ENCODE measurements around the gene SIGLEC10.
"Not testable (repeated sequence)": the region's sequence is repeated elsewhere in the genome, so short reads cannot be mapped to it uniquely, and the experiment has no call there.

SIGLEC10 gene, protein sequence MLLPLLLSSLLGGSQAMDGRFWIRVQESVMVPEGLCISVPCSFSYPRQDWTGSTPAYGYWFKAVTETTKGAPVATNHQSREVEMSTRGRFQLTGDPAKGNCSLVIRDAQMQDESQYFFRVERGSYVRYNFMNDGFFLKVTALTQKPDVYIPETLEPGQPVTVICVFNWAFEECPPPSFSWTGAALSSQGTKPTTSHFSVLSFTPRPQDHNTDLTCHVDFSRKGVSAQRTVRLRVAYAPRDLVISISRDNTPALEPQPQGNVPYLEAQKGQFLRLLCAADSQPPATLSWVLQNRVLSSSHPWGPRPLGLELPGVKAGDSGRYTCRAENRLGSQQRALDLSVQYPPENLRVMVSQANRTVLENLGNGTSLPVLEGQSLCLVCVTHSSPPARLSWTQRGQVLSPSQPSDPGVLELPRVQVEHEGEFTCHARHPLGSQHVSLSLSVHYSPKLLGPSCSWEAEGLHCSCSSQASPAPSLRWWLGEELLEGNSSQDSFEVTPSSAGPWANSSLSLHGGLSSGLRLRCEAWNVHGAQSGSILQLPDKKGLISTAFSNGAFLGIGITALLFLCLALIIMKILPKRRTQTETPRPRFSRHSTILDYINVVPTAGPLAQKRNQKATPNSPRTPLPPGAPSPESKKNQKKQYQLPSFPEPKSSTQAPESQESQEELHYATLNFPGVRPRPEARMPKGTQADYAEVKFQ

GRCh38 chr19:51417107-51417809, at the start of gene SIGLEC10:
SIGLEC10 (minus strand) TSS chr19:51417642; CDS start chr19:51417581, 61 bp downstream.
- no peak for DNase-seq

- no peak for DNase-seq
Observed at GRCh38 chr19:51466723-51467122, 49.3 kb upstream of the SIGLEC10 start.

DNA sequence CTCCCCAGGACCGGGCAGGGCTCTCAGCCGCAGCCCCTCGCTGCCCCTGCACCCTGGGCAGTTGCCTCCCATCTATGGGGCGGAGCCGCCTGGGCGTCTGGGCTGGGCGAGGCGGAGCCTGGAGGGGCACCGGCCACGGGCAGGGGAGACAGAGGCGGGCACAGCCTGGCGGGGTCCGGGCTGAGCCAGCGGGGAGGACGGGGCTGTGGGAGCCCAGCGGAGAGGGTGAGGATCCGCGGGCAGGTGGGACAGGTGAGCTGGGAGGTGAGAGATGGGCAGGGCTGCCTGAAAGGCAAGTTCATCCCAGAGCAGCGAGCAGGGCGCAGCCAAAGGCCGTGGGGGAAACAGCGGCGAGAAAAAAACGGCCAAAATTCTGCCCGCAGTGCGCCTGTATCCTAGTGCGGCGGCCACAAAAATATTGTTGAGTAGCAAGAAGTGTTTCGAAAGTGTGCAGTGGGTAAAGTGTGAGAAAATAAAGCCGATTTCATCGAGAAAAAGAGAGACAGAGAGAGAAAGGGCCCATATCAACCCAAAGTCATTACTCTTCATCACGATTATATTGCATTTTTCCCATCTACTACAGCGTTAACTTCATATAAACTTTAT, 46.6 kb upstream of the SIGLEC10 start:
- not testable (repeated sequence) for DNase-seq

DNA sequence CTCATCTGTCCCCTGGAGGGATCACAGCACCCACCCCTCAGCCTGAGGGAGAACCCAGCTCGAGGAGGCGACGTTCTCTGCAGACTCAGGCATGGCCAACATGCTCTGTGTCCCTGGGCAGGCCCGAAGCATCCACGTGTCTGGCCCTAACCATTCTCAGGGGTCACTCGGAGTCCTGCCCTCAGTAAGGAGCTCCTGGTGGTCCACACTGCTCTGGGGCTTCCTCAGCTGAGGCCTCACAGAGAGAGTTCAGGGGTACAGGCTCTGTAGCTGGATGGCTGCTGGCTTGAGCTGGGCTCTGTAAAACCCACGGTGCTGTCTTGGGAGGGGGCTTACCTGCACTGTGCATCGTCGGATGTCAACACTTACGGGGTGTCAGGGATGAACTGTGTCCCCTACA, 45.2 kb upstream of the SIGLEC10 start:
- no peak for DNase-seq

GRCh38 chr19:51462276-51462675, 44.8 kb upstream of the SIGLEC10 start:
- no peak for DNase-seq

DNA sequence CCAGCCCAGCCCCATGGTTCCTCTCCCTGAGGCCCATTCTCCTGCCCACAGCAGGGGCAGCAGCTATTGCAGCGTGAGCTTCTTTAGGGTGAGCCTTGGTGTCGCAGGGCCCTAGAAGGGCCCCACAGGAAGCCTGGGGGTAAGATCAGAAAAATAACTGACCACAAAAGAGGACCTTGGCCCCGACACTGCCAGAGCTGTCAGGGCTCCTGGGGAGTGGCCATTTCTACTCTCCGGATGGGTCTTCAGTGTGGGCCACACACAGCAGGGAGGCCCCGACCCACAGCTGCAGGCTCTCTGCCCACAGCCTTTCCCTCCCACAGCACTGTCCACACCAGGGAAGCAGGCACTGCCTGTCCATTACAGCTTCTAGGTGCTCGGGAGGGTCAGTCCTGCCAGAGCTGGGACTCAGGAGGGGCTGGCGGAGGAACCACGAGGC, 44.3 kb upstream of the SIGLEC10 start:
- no peak for DNase-seq

- DNase-seq: peak; percentile 26
Observed at GRCh38 chr19:51460164-51460992, 42.9 kb upstream of the SIGLEC10 start.

GRCh38 chr19:51458899-51459505, 41.6 kb upstream of the SIGLEC10 start:
- DNase-seq: no peak

DNA sequence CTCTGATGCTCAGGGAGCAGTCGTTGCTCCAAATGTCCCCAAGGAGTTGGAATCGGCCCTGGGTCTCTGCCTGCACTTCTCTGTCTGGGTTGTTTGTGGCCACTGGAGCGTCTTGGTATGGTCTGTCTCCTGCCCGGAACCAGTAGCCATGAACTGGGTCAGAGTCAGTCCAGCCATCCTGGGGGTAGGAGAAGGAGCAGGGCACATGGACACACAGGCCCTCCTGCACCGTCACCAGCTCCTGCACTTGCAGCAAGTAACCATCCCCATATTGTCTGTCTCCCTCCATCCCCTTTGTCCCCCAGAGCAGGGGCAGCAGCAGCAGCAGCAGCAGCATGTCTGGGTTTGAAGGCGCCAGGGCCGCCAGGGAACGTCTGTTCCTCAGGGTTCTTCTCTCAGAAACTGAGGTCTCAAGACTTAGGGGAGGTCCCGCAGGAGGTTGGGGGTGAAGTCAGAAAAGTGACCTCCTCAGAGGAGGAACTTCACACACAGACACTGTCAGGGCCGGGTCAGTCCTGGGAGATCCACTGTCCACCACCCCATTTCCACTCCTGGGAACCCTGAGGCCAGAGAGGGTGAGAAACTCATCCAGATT, 40.7 kb upstream of the SIGLEC10 start, which contains the start of gene SIGLEC8:
TSS of gene SIGLEC8 (minus strand) at position 404 of the 595 bp plus-strand sequence. CDS start at position 337, 67 bp downstream.
- no peak for DNase-seq

- no peak for DNase-seq
Observed at GRCh38 chr19:51457351-51458013, 40.0 kb upstream of the SIGLEC10 start.

- DNase-seq: no peak
Observed at GRCh38 chr19:51456541-51457290, 39.3 kb upstream of the SIGLEC10 start.

- DNase-seq: no peak
Observed at GRCh38 chr19:51450730-51451307, 33.4 kb upstream of the SIGLEC10 start.

GRCh38 chr19:51448411-51449016, 31.1 kb upstream of the SIGLEC10 start:
- no peak for DNase-seq

DNA sequence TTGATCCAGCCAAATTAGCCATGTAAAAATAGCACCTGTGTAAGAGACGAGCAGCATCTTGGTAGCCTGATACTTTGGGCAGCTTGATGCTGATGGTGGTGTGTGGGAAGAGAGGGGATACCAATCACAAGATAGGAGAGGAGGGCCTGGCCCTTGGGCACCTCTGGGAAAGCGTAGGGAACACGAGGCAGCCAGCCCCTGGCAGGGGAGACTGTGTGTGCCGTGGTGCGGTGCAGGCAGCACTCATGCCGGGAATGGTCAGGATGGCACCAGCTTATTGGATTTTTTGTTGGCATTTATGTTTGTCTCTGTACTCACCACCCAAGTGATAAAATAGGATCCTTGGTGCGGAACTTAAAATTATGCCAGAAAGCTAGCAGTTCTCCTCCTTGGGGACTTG, 30.6 kb upstream of the SIGLEC10 start:
- DNase-seq: no peak

DNA sequence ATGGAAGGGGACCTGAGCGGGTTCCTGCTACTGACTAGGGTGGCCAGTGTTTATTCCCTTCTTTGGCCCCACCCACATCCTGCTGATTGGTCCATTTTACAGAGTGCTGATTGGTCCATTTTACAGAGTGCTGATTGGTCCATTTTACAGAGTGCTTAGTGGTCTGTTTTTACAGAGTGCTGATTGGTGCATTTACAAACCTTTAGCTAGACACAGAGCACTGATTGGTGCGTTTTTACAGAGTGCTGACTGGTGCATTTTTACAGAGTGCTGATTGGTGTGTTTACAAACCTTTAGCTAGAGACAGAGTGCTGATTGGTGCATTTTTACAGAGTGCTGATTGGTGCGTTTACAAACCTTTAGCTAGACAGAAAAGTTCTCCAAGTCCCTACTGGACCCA, 30.1 kb upstream of the SIGLEC10 start:
- not testable (repeated sequence) for DNase-seq

DNA sequence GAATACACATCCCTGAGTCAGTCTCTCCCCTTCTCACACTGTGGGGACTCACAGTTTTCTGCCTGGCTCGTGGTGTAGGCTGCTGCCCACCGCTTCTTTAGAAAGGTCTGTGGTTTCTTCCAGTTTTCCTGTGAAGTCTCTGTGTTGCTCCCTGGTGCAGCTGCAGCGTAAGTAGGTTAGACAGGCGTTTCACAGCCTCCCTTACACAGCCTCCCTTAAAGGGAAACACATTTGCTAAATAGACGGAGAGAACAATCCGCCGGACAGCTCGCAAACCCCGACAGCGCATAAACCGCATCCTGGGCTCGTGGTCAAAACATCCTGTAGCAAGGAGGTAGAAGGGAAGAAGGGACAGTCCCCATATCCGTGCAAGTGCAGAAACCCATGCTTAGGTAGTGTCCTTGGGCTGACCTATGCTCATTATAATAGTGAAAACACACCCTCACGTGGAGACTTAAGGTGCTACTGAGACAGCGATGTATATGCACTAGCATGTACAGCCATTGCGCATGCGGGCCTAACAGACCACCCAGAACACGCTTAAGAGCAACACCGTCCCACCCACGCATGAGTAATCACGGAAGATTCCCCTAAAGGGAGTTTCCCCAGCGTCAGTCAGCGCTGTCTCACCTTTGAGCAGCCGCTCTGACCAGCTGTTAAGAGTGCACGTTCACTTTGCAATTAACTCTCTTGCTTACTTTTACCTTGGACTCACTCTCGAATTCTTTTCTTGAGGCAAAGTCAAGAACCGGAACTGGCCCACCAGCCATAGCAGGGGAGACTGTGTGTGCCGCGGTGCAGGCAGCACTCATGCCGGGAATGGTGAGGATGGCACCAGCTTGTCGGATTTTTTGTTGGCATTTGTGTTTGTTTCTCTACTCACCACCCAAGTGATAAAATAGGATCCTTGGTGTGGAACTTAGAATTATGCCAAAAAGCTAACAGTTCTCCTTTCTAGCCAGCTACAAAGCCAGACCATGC, 24.3 kb upstream of the SIGLEC10 start:
- DNase-seq: no peak

GRCh38 chr19:51440846-51441409, 23.5 kb upstream of the SIGLEC10 start:
- no peak for DNase-seq
